Endothelial cell of umbilical vein (primary cell): Measurements from ENCODE around the gene TAX1BP3. TPM values are rescaled to one million over a fixed set of nuclear protein-coding genes. Genes with fewer than 3 reads are reported as not detected.

ENCODE experiments used
- BruUV-seq: library from RNA; stranded (reverse); fragments of 400-500 nt; replicated peaks from 2 replicates; lab custom pipeline; 2021; lab: Mats Ljungman, UMichigan
- CTCF ChIA-PET: fragments of 300-600, 350-600 bp; sonication (Branson Sonifier 250); formaldehyde crosslinking; loops from one replicate; lab custom pipeline; 2021; ENCODE audit warnings: antibody characterized with exemption, inconsistent platforms; lab: Charles Lee
- POLR2A ChIA-PET: fragments of 300-600, 350-600 bp; sonication (Branson Sonifier 250); formaldehyde crosslinking; loops from one replicate; lab custom pipeline; 2021; ENCODE audit warnings: antibody characterized with exemption, inconsistent platforms; lab: Charles Lee
- DNase-seq: peaks from one replicate; pipeline ENCODE4 v3.0.0-alpha.2; 2011; ENCODE audit warnings: low read depth, low spot score
- FAIRE-seq: peaks from 2 replicates; lab custom pipeline; 2011; peaks lifted over from hg19 to GRCh38; lab: Jason Lieb, UNC
- H2AFZ ChIP-seq: 2 replicates; pipeline ENCODE4 v1.6.0; 2012; ENCODE audit warnings: low read depth, low read length, control low read depth, inconsistent platforms
- H3K27ac ChIP-seq: 2 replicates; pipeline ENCODE4 v1.5.1; 2011; ENCODE audit warnings: low read depth, mild to moderate bottlenecking, control low read depth, low read length, moderate library complexity; ENCODE audit not compliant: insufficient read depth
- H3K27me3 ChIP-seq, 2 experiments: 2 replicates each; pipeline versions ENCODE4 v1.6.0 to v1.6.1; 2011; ENCODE audit warnings: low read length in 2 of 2, mixed read lengths in 1 of 2; ENCODE audit not compliant: control insufficient read depth in 2 of 2, insufficient read depth in 2 of 2
- H3K36me3 ChIP-seq, 2 experiments: 2 replicates in 1 of 2; 3 replicates in 1 of 2; pipeline ENCODE4 v1.5.1; 2011; ENCODE audit warnings: low read length in 2 of 2, mild to moderate bottlenecking in 1 of 2, moderate library complexity in 1 of 2; ENCODE audit not compliant: control insufficient read depth in 2 of 2, insufficient read depth in 2 of 2; ENCODE audit errors: extremely low read depth in 1 of 2
- H3K4me1 ChIP-seq: 3 replicates; pipeline ENCODE4 v1.5.1; 2011; ENCODE audit warnings: mild to moderate bottlenecking, low read length; ENCODE audit not compliant: control insufficient read depth, insufficient read depth; ENCODE audit errors: extremely low read depth
- H3K4me2 ChIP-seq: 2 replicates; pipeline ENCODE4 v1.6.1; 2011; ENCODE audit warnings: low read length, control low read depth, mixed read lengths; ENCODE audit not compliant: insufficient read depth
- H3K4me3 ChIP-seq, 3 experiments: fragments of 200-600 bp in 1 of 3; sonication (generic), shearing (Covaris generic) in 1 of 3; replicated peaks in 1 of 3; 2 replicates each; pipeline ENCODE4 v1.5.1; 2011 to 2016; ENCODE audit warnings: control low read depth in 3 of 3, low read length in 3 of 3, mild to moderate bottlenecking in 2 of 3, inconsistent platforms in 1 of 3, low read depth in 1 of 3, moderate library complexity in 1 of 3; ENCODE audit not compliant: insufficient read depth in 1 of 3
- H3K79me2 ChIP-seq: 2 replicates; pipeline ENCODE4 v1.6.0; 2012; ENCODE audit warnings: low read length, inconsistent platforms; ENCODE audit not compliant: control insufficient read depth, insufficient read depth
- H3K9ac ChIP-seq: replicated peaks from 2 replicates; pipeline ENCODE3; 2011; ENCODE audit warnings: low read length, control low read depth; ENCODE audit not compliant: insufficient read depth; ENCODE audit errors: extremely low read depth
- H3K9me1 ChIP-seq: replicated peaks from 3 replicates; pipeline ENCODE4 v1.6.0; 2011; ENCODE audit warnings: mild to moderate bottlenecking, low read length; ENCODE audit not compliant: control insufficient read depth, insufficient read depth; ENCODE audit errors: extremely low read depth
- H3K9me3 ChIP-seq: replicated peaks from 2 replicates; pipeline ENCODE4 v1.5.1; 2012; ENCODE audit warnings: low read length, inconsistent platforms; ENCODE audit not compliant: control insufficient read depth, insufficient read depth
- H4K20me1 ChIP-seq: replicated peaks from 2 replicates; pipeline ENCODE3; 2011; ENCODE audit warnings: mild to moderate bottlenecking, low read length; ENCODE audit not compliant: control insufficient read depth, insufficient read depth; ENCODE audit errors: extremely low read depth
- GATA2 ChIP-seq: IDR thresholded peaks from 2 replicates; pipeline ENCODE4 v1.7.0; 2011; ENCODE audit warnings: low read depth, mild to moderate bottlenecking, moderate library complexity, mixed read lengths, low read length; ENCODE audit not compliant: insufficient read length, insufficient read depth
- POLR2A ChIP-seq: IDR thresholded peaks from 2 replicates; pipeline ENCODE4 v1.6.1; 2012; ENCODE audit warnings: low read depth, mild to moderate bottlenecking, control low read depth, low read length
- dilution Hi-C: fragments of 300-500 bp; cut with MboI; formaldehyde crosslinking; loops from one replicate; pipeline ENCODE4 v1.15.0; 2019; ENCODE audit warnings: low sequenced_read_pairs; ENCODE audit not compliant: extremely low pct_ligation_motif_present
- intact Hi-C: fragments of 100-400 bp; cut with micrococcal nuclease; formaldehyde crosslinking; loops from one replicate; pipeline ENCODE4 v1.10.0; 2022
- polyA plus RNA-seq, 4 experiments: library from polyadenylated mRNA; depleted of rRNA in 3 of 4; stranded (reverse) in 3 of 4; unstranded in 1 of 4; fragments of >200 nt; gene quantifications; 2 replicates each; pipeline versions ENCODE4 v1.2.1 to v1.2.3, GENCODE V29; 2011 to 2012; ENCODE audit warnings: missing spikeins in 1 of 4
- total RNA-seq: library from RNA; stranded (reverse); gene quantifications from 2 replicates; pipeline ENCODE4 v1.2.3, GENCODE V29; 2021

Gene TAX1BP3
- total and polyA plus RNA-seq, 2 donors (not counting 3 experiments of a cell fraction or from before 2014, with no cell fraction given) = 254 to 315 TPM

DNA sequence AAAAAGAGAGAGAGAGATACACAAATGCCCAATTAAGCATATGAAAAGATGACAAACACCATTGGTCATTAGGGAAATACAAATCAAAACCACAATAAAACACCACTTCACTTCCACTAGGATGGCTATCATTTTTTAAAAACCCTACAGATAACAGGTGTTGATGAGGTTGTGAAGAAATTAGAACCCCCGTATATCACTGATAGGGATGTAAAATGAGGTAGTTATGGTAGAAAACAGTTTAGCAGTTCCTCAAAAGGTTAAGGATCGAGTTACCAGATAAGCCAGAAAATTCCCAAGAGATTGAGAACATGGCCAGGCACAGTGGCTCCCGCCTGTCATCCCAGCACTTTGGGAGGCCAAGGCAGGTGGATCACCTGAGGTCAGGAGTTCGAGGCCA lies 24.8 kb upstream of the TAX1BP3 start:
- FAIRE-seq = no peak
- no peak for TF ChIP-seq POLR2A
- CTCF ChIA-PET = no interaction called here
- Histone ChIP-seq H3K9me3 (no peaks in the 10 kb centered on the region), H3K4me2 (no peak overlapping the region), H3K4me3 (no peak overlapping the region), H4K20me1 (no peaks in the 10 kb centered on the region), H3K36me3 (no peaks in the 10 kb centered on the region), H2AFZ (no peak overlapping the region), H3K9ac (no peak overlapping the region), H3K27me3 (peaks cover 21 to 22% of the 10 kb centered on the region in 2 experiments), H3K79me2 (no peaks in the 10 kb centered on the region), H3K9me1 (no peaks in the 10 kb centered on the region), H3K27ac (no peak overlapping the region), H3K4me1 (peaks cover 5% of the 10 kb centered on the region)
- POLR2A ChIA-PET = no interaction called here
- intact Hi-C loops (no loop called here), dilution Hi-C loops (no loop called here)
- no TSS peak for BruUV-seq
- DNase-seq = no peak

DNA sequence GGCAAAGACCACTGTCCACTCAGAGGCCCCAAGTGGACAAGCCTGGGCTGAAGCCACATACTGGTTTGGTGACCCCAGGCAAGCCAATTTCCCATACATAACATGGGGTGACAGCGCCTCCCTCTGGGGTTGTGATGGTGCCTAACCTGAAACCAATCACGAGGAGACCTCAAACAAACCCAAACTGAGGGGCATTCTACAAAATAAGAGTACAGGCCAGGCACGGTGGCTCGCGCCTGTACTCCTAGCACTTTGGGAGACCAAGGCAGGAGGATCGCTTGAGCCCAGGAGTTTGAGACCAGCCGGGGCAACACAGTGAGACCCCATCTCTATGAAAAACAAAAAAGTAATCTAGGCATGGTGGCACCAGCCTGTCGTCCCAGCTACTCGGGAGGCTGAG lies 24.0 kb upstream of the TAX1BP3 start:
- POLR2A ChIA-PET = no interaction called here
- Histone ChIP-seq H3K9me1 (no peaks in the 10 kb centered on the region), H3K4me2 (no peak overlapping the region), H4K20me1 (no peaks in the 10 kb centered on the region), H2AFZ (no peak overlapping the region), H3K4me1 (peaks cover 5% of the 10 kb centered on the region), H3K9ac (no peak overlapping the region), H3K27ac (no peak overlapping the region), H3K79me2 (no peaks in the 10 kb centered on the region), H3K9me3 (no peaks in the 10 kb centered on the region), H3K4me3 (no peak overlapping the region), H3K27me3 (peaks cover 17 to 18% of the 10 kb centered on the region in 2 experiments), H3K36me3 (no peaks in the 10 kb centered on the region)
- CTCF ChIA-PET = no interaction called here
- BruUV-seq = no TSS peak
- DNase-seq (no peak), FAIRE-seq (no peak)
- intact Hi-C loops = no loop called here
- dilution Hi-C loops = no loop called here
- TF ChIP-seq POLR2A (no peak), GATA2 (no peak)
